H9 (cell line): ENCODE measurements around the gene PLEKHO2. TPM values are rescaled to one million over a fixed set of nuclear protein-coding genes. Genes with fewer than 3 reads are reported as not detected.
"Not testable (repeated sequence)": the region's sequence is repeated elsewhere in the genome, so short reads cannot be mapped to it uniquely, and the experiment has no call there.

Experiments used
- DNase-seq: peaks from one replicate; pipeline ENCODE4 v3.0.0-alpha.2; 2017
- H2AFZ ChIP-seq: one replicate; pipeline ENCODE4 v1.6.1; 2013; ENCODE audit warnings: mild to moderate bottlenecking, low read length, control low read depth, moderate library complexity
- H2AK5ac ChIP-seq: 2 replicates; pipeline ENCODE4 v1.6.1; 2013; ENCODE audit warnings: low read length, control low read depth, mixed read lengths; ENCODE audit not compliant: insufficient read length
- H2BK120ac ChIP-seq: one replicate; pipeline ENCODE4 v1.6.1; 2013; ENCODE audit warnings: low read depth, mild to moderate bottlenecking, low read length, control low read depth, inconsistent platforms; ENCODE audit not compliant: poor library complexity, severe bottlenecking
- H2BK12ac ChIP-seq: 2 replicates; pipeline ENCODE4 v1.6.1; 2013; ENCODE audit warnings: low read length, control low read depth, mixed read lengths, low read depth; ENCODE audit not compliant: insufficient read length
- H2BK15ac ChIP-seq: 2 replicates; pipeline ENCODE4 v1.6.1; 2013; ENCODE audit warnings: low read depth, low read length, control low read depth
- H2BK20ac ChIP-seq: one replicate; pipeline ENCODE4 v1.6.1; 2013; ENCODE audit warnings: low read depth, mild to moderate bottlenecking, low read length, control low read depth, inconsistent platforms; ENCODE audit not compliant: poor library complexity, severe bottlenecking
- H2BK5ac ChIP-seq: 2 replicates; pipeline ENCODE4 v1.6.1; 2013; ENCODE audit warnings: low read length, control low read depth, mixed read lengths; ENCODE audit not compliant: insufficient read length
- H3K14ac ChIP-seq: 2 replicates; pipeline ENCODE4 v1.6.1; 2013; ENCODE audit warnings: low read length, control low read depth; ENCODE audit not compliant: insufficient read depth
- H3K18ac ChIP-seq: 2 replicates; pipeline ENCODE4 v1.6.1; 2013; ENCODE audit warnings: low read depth, mild to moderate bottlenecking, mixed read lengths, low read length, control low read depth; ENCODE audit not compliant: insufficient read length
- H3K23ac ChIP-seq: 2 replicates; pipeline ENCODE4 v1.6.1; 2013; ENCODE audit warnings: low read length, control low read depth, mixed read lengths, low read depth; ENCODE audit not compliant: insufficient read length
- H3K23me2 ChIP-seq: 2 replicates; pipeline ENCODE4 v1.6.1; 2013; ENCODE audit warnings: low read depth, mild to moderate bottlenecking, mixed read lengths, low read length, control low read depth; ENCODE audit not compliant: insufficient read length, poor library complexity, severe bottlenecking
- H3K27ac ChIP-seq: 2 replicates; pipeline ENCODE4 v1.5.1; 2013; ENCODE audit warnings: low read length, control low read depth, mixed read lengths, low read depth; ENCODE audit not compliant: insufficient read length
- H3K27me3 ChIP-seq: 2 replicates; pipeline ENCODE4 v1.6.1; 2013; ENCODE audit warnings: low read length, control low read depth, inconsistent platforms; ENCODE audit not compliant: insufficient read depth
- H3K4ac ChIP-seq: 2 replicates; pipeline ENCODE4 v1.6.1; 2013; ENCODE audit warnings: low read depth, mild to moderate bottlenecking, control low read depth, inconsistent platforms, low read length, moderate library complexity
- H3K4me1 ChIP-seq: 2 replicates; pipeline ENCODE4 v1.6.1; 2013; ENCODE audit warnings: low read length, control low read depth, inconsistent platforms; ENCODE audit not compliant: insufficient read depth
- H3K4me2 ChIP-seq: 2 replicates; pipeline ENCODE4 v1.6.1; 2013; ENCODE audit warnings: low read length, control low read depth, mixed read lengths; ENCODE audit not compliant: insufficient read length, insufficient read depth
- H3K56ac ChIP-seq: 2 replicates; pipeline ENCODE4 v1.6.1; 2013; ENCODE audit warnings: low read depth, mild to moderate bottlenecking, mixed read lengths, low read length, control low read depth; ENCODE audit not compliant: insufficient read length
- H3K79me1 ChIP-seq: 2 replicates; pipeline ENCODE4 v1.6.1; 2013; ENCODE audit warnings: low read depth, mild to moderate bottlenecking, moderate library complexity, low read length, control low read depth, inconsistent platforms; ENCODE audit not compliant: insufficient read depth, poor library complexity, severe bottlenecking
- H3K79me2 ChIP-seq: 2 replicates; pipeline ENCODE4 v1.6.1; 2013; ENCODE audit warnings: low read length, control low read depth, inconsistent platforms; ENCODE audit not compliant: insufficient read depth
- H3K9ac ChIP-seq: 2 replicates; pipeline ENCODE4 v1.6.1; 2013; ENCODE audit warnings: low read length, control low read depth, mixed read lengths; ENCODE audit not compliant: insufficient read length; ENCODE audit errors: extremely low read depth
- H3K9me3 ChIP-seq: one replicate; pipeline ENCODE4 v1.6.1; 2013; ENCODE audit warnings: low read depth, low read length, inconsistent platforms; ENCODE audit not compliant: control insufficient read depth
- H3T11ph ChIP-seq: one replicate; pipeline ENCODE4 v1.6.1; 2013; ENCODE audit warnings: mild to moderate bottlenecking, low read length, control low read depth, inconsistent platforms
- H4K20me1 ChIP-seq: one replicate; pipeline ENCODE4 v1.6.1; 2013; ENCODE audit not compliant: control insufficient read depth, insufficient read length, insufficient read depth
- H4K5ac ChIP-seq: 2 replicates; pipeline ENCODE4 v1.6.1; 2013; ENCODE audit warnings: low read depth, mild to moderate bottlenecking, mixed read lengths, low read length, control low read depth; ENCODE audit not compliant: insufficient read length
- H4K8ac ChIP-seq: replicated peaks from 2 replicates; pipeline ENCODE4 v1.6.1; 2013; ENCODE audit warnings: low read length, control low read depth, mixed read lengths, low read depth; ENCODE audit not compliant: insufficient read length
- H4K91ac ChIP-seq: 2 replicates; pipeline ENCODE4 v1.6.1; 2013; ENCODE audit warnings: low read depth, mild to moderate bottlenecking, moderate library complexity, mixed read lengths, low read length, control low read depth; ENCODE audit not compliant: insufficient read length
- H3K27ac Mint-ChIP-seq, 3 experiments: 2 replicates in 2 of 3; 3 replicates in 1 of 3; pipeline ENCODE4 v1.8.0; 2020 to 2021; ENCODE audit warnings: mixed read lengths in 3 of 3, mild to moderate bottlenecking in 1 of 3, moderate library complexity in 1 of 3
- H3K27me3 Mint-ChIP-seq: 2 replicates; pipeline ENCODE4 v1.8.0; 2021; ENCODE audit warnings: low read depth, mild to moderate bottlenecking, moderate library complexity, mixed read lengths
- H3K36me3 Mint-ChIP-seq, 3 experiments: 2 replicates in 2 of 3; 3 replicates in 1 of 3; pipeline ENCODE4 v1.8.0; 2020 to 2021; ENCODE audit warnings: low read depth in 3 of 3, mixed read lengths in 3 of 3; ENCODE audit not compliant: insufficient read depth in 1 of 3
- H3K4me1 Mint-ChIP-seq, 2 experiments: 2 replicates each; pipeline ENCODE4 v1.8.0; 2020; ENCODE audit warnings: mixed read lengths in 2 of 2
- H3K4me3 Mint-ChIP-seq, 2 experiments: 2 replicates in 1 of 2; 3 replicates in 1 of 2; pipeline ENCODE4 v1.8.0; 2020 to 2021; ENCODE audit warnings: mild to moderate bottlenecking in 2 of 2, mixed read lengths in 2 of 2, moderate library complexity in 1 of 2
- H3K9me3 Mint-ChIP-seq, 2 experiments: 2 replicates in 1 of 2; 3 replicates in 1 of 2; pipeline ENCODE4 v1.8.0; 2020; ENCODE audit warnings: mild to moderate bottlenecking in 2 of 2, mixed read lengths in 2 of 2, moderate library complexity in 1 of 2
- WGBS: extraction: QIAGEN DNeasy Blood & Tissue Kit; methylation state at CpG from one replicate; pipeline ENCODE4 v1.1.7; 2013; ENCODE audit warnings: missing lambda C conversion rate, low lambda C conversion rate, mixed read lengths; ENCODE audit not compliant: insufficient read length; ENCODE audit errors: extremely low coverage; 5-methylcytosine and 5-hydroxymethylcytosine counted together
- total RNA-seq: library from RNA; stranded (reverse); gene quantifications from 2 replicates; pipeline ENCODE4 v1.2.1, GENCODE V29; 2021

Gene PLEKHO2
- total RNA-seq, 1 experiment from 2014 or later: 18.1 TPM

GRCh38 chr15:64795921-64796320 is 45.8 kb upstream of the PLEKHO2 start:
- not testable (repeated sequence) for H3K23me2 ChIP-seq, H2BK12ac ChIP-seq, H3K56ac ChIP-seq, H3K4me1 ChIP-seq, H3K9ac ChIP-seq, H2BK120ac ChIP-seq, H3K27me3 Mint-ChIP-seq, H3K4me3 Mint-ChIP-seq, H3K27me3 ChIP-seq, H3K9me3 Mint-ChIP-seq, H3K79me2 ChIP-seq, H3K14ac ChIP-seq, H3K4ac ChIP-seq, H3K27ac ChIP-seq, DNase-seq, H3K9me3 ChIP-seq, H4K8ac ChIP-seq, H3K23ac ChIP-seq, H3T11ph ChIP-seq, H3K4me1 Mint-ChIP-seq, H3K4me2 ChIP-seq, H3K79me1 ChIP-seq, H4K20me1 ChIP-seq, H2AFZ ChIP-seq, H2BK20ac ChIP-seq, H3K27ac Mint-ChIP-seq, H4K91ac ChIP-seq, H2BK15ac ChIP-seq, H2BK5ac ChIP-seq, H4K5ac ChIP-seq, H2AK5ac ChIP-seq, H3K36me3 Mint-ChIP-seq, H3K18ac ChIP-seq
- WGBS: no CpG with 5 or more reads among the region's 9 CpGs

GRCh38 chr15:64798905-64799304 is 42.8 kb upstream of the PLEKHO2 start:
- not testable (repeated sequence) for H2AK5ac ChIP-seq, H3K27ac ChIP-seq, H3K79me2 ChIP-seq, H3K56ac ChIP-seq, H4K5ac ChIP-seq, H3K27me3 Mint-ChIP-seq, H3K4me3 Mint-ChIP-seq, H3K4me1 Mint-ChIP-seq, H2BK5ac ChIP-seq, H3K79me1 ChIP-seq, H2BK15ac ChIP-seq, H3K9me3 Mint-ChIP-seq, H3K4ac ChIP-seq, H3K14ac ChIP-seq, H4K20me1 ChIP-seq, H3K9ac ChIP-seq, H3K9me3 ChIP-seq, H3K23ac ChIP-seq, H2BK12ac ChIP-seq, H2BK20ac ChIP-seq, H3K27me3 ChIP-seq, H4K91ac ChIP-seq, H3K4me1 ChIP-seq, H4K8ac ChIP-seq, H3K27ac Mint-ChIP-seq, H3K4me2 ChIP-seq, H2AFZ ChIP-seq, H2BK120ac ChIP-seq, H3T11ph ChIP-seq, DNase-seq, H3K23me2 ChIP-seq, H3K18ac ChIP-seq
- peaks cover 7 to 10% (median 9%) of the 10 kb centered on the region in 3 experiments for H3K36me3 Mint-ChIP-seq
- WGBS: no CpG with 5 or more reads among the region's 29 CpGs
